Keratinocyte (primary cell): ENCODE data around the gene ZFPM1.

Experiments
- CTCF ChIP-seq, 3 experiments: IDR thresholded peaks in 1 of 3; conservative IDR thresholded peaks in 1 of 3; optimal IDR thresholded peaks in 1 of 3; 2 replicates in 2 of 3; 3 replicates in 1 of 3; pipeline versions ENCODE3 to v1.5.1; 2011; ENCODE audit warnings: low read length in 3 of 3, mild to moderate bottlenecking in 3 of 3, moderate library complexity in 2 of 3, control low read depth in 1 of 3, inconsistent platforms in 1 of 3; ENCODE audit not compliant: insufficient read depth in 2 of 3; ENCODE audit errors: extremely low read depth in 1 of 3
- EZH2 ChIP-seq: IDR thresholded peaks from one replicate; pipeline ENCODE4 v1.6.1; 2012; ENCODE audit warnings: inconsistent platforms, mild to moderate bottlenecking, low read length, moderate library complexity

- TF ChIP-seq CTCF (optimal IDR thresholded peaks at IDR 0.05 in 1 of 3, IDR thresholded peaks at IDR 0.05 in 1 of 3, conservative IDR thresholded peaks at IDR 0.05 in 1 of 3; ENCODE audit: extremely low read depth in 1 of 3, insufficient read depth in 2 of 3, low read length in 3 of 3) (no peak), EZH2 (no peak)
These were observed 7.5 kb upstream of the ZFPM1 start for GRCh38 chr16:88445583-88445960.
